HL-60 (cell line): Measurements from ENCODE around the gene NRP1.

Source experiments
- GABPA ChIP-seq: IDR thresholded peaks from 2 replicates; pipeline ENCODE4 v1.6.1; 2012; ENCODE audit warnings: low read depth
- POLR2AphosphoS5 ChIP-seq: IDR thresholded peaks from 2 replicates; pipeline ENCODE4 v1.6.1; 2012; ENCODE audit warnings: low read depth
- SPI1 ChIP-seq: IDR thresholded peaks from 2 replicates; pipeline ENCODE4 v1.6.1; 2012; ENCODE audit warnings: low read depth, mild to moderate bottlenecking, borderline replicate concordance
- TF ChIP-seq, protein P1 (sequence below): IDR thresholded peaks from one replicate; pipeline ENCODE4 v1.5.1; 2011; ENCODE audit warnings: low read length, control low read depth, inconsistent platforms; ENCODE audit not compliant: insufficient read depth

DNA sequence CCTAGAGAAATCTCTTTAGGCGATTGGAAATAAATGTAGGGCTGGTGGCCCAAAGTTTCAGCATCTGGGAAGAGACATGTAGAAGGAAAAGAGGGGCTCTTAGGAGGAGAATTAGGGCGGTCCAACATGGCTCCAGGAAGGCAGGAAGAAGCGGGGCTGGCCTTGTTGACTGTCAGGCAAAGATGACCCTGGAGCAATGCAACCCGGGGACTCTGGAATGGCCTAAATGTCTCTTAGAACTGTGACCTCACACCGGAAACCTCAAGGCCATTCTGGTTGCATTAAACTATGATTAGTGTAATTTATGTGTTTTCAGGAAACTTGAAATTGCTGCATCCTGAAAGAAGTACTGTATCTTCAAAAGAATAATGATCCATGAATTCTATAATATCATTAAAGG is 66.8 kb downstream of the NRP1 start:
- TF ChIP-seq, protein P1, sequence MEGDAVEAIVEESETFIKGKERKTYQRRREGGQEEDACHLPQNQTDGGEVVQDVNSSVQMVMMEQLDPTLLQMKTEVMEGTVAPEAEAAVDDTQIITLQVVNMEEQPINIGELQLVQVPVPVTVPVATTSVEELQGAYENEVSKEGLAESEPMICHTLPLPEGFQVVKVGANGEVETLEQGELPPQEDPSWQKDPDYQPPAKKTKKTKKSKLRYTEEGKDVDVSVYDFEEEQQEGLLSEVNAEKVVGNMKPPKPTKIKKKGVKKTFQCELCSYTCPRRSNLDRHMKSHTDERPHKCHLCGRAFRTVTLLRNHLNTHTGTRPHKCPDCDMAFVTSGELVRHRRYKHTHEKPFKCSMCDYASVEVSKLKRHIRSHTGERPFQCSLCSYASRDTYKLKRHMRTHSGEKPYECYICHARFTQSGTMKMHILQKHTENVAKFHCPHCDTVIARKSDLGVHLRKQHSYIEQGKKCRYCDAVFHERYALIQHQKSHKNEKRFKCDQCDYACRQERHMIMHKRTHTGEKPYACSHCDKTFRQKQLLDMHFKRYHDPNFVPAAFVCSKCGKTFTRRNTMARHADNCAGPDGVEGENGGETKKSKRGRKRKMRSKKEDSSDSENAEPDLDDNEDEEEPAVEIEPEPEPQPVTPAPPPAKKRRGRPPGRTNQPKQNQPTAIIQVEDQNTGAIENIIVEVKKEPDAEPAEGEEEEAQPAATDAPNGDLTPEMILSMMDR = no peak
- no peak for TF ChIP-seq POLR2AphosphoS5
- TF ChIP-seq SPI1 = no peak
- no peak for TF ChIP-seq GABPA
